ENCODE measurements around the gene RPP14.
"Not testable (repeated sequence)": the region's sequence is repeated elsewhere in the genome, so short reads cannot be mapped to it uniquely, and the experiment has no call there.

DNA sequence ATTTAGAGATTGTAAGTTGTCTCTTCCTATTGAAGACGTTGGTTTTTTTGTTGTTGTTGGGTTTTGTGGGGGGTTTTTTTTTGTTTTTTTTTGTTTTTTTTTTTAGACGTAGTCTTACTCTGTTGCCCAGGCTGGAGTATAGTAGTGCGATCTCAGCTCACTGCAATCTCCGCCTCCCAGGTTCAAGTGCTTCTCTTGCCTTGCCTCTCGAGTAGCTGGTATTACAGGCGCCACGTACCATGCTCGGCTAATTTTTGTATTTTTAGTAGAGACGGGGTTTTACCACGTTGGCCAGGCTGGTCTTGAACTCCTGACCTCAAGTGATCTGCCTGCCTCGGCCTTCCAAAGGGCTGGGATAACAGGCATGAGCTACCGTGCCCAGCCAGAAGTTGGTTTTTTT, 33.1 kb downstream of the RPP14 start:
- not testable (repeated sequence) for TF ChIP-seq ESRRG, ISL1 (CRISPR knock-in tag; IDR thresholded peaks at IDR 0.05)

Data from SK-N-SH treated with all-trans-retinoic acid at 6 μM for 48 hours (cell line).